SJSA1 (cell line): ENCODE results near the gene DHRS13. TPM values are rescaled to one million over a fixed set of nuclear protein-coding genes. Genes with fewer than 3 reads are reported as not detected.

Source experiments
- DNase-seq, 2 experiments: peaks; one replicate each; pipeline ENCODE4 v3.0.0-alpha.2; 2015 to 2020; ENCODE audit warnings: low spot score in 2 of 2, low read depth in 1 of 2
- H3K27ac ChIP-seq: fragments of 250-450 bp; sonication (Bioruptor Pico); 2 replicates; pipeline ENCODE4 v1.5.1; 2020; ENCODE audit warnings: mild to moderate bottlenecking, moderate library complexity
- H3K27me3 ChIP-seq: fragments of 250-450 bp; sonication (Bioruptor Pico); replicated peaks from 2 replicates; pipeline ENCODE4 v1.5.1; 2020; ENCODE audit warnings: mild to moderate bottlenecking, moderate library complexity
- H3K36me3 ChIP-seq: fragments of 250-450 bp; sonication (Bioruptor Pico); 2 replicates; pipeline ENCODE4 v1.5.1; 2020; ENCODE audit warnings: mild to moderate bottlenecking
- H3K4me1 ChIP-seq: fragments of 250-450 bp; sonication (Bioruptor Pico); replicated peaks from 2 replicates; pipeline ENCODE4 v1.6.1; 2021; ENCODE audit warnings: mild to moderate bottlenecking
- H3K4me3 ChIP-seq: fragments of 250-450 bp; sonication (Bioruptor Pico); 2 replicates; pipeline ENCODE4 v1.5.1; 2020; ENCODE audit warnings: mild to moderate bottlenecking
- H3K9me3 ChIP-seq: fragments of 250-450 bp; sonication (Bioruptor Pico); replicated peaks from 2 replicates; pipeline ENCODE4 v1.5.1; 2020; ENCODE audit warnings: mild to moderate bottlenecking
- total RNA-seq: library from RNA; depleted of rRNA; stranded (reverse); fragments of >200 nt; shearing (Covaris generic); gene quantifications from 2 replicates; pipeline ENCODE4 v1.2.3, GENCODE V29; 2014

Gene DHRS13
- total RNA-seq, 1 experiment from 2014 or later = 11.7 TPM

- Histone ChIP-seq H3K4me3 (no peak overlapping the region), H3K36me3 (no peaks in the 10 kb centered on the region), H3K27me3 (no peaks in the 10 kb centered on the region), H3K4me1 (peaks cover 8% of the 10 kb centered on the region), H3K27ac (no peak overlapping the region), H3K9me3 (no peaks in the 10 kb centered on the region)
- DNase-seq = no peak
Observed at GRCh38 chr17:28892024-28892423, 10.9 kb downstream of the DHRS13 start.

GRCh38 chr17:28891201-28891600 is 11.7 kb downstream of the DHRS13 start:
- DNase-seq = no peak
- H3K27me3 ChIP-seq = no peaks in the 10 kb centered on the region
- H3K9me3 ChIP-seq = no peaks in the 10 kb centered on the region
- H3K27ac ChIP-seq = no peak overlapping the region
- no peaks in the 10 kb centered on the region for H3K36me3 ChIP-seq
- no peak overlapping the region for H3K4me3 ChIP-seq
- no peaks in the 10 kb centered on the region; the same call in 1 of the 2 replicates for H3K4me1 ChIP-seq

- no peaks in the 10 kb centered on the region for H3K36me3 ChIP-seq
- DNase-seq = no peak
- H3K27me3 ChIP-seq = no peaks in the 10 kb centered on the region
- H3K4me1 ChIP-seq = no peaks in the 10 kb centered on the region
- no peak overlapping the region for H3K27ac ChIP-seq
- H3K9me3 ChIP-seq = no peaks in the 10 kb centered on the region
- no peak overlapping the region for H3K4me3 ChIP-seq
Observed at GRCh38 chr17:28889996-28890395, 12.9 kb downstream of the DHRS13 start.

- H3K9me3 ChIP-seq = no peaks in the 10 kb centered on the region
- H3K4me3 ChIP-seq = no peak overlapping the region
- H3K27me3 ChIP-seq = no peaks in the 10 kb centered on the region
- no peaks in the 10 kb centered on the region for H3K36me3 ChIP-seq
- no peaks in the 10 kb centered on the region for H3K4me1 ChIP-seq
- H3K27ac ChIP-seq = no peak overlapping the region
- no peak for DNase-seq
Observed at GRCh38 chr17:28888832-28889231, 14.0 kb downstream of the DHRS13 start.

GRCh38 chr17:28887871-28888471 is 14.9 kb downstream of the DHRS13 start:
- no peaks in the 10 kb centered on the region for H3K36me3 ChIP-seq
- no peak overlapping the region for H3K27ac ChIP-seq
- no peaks in the 10 kb centered on the region for H3K9me3 ChIP-seq
- H3K4me1 ChIP-seq = no peaks in the 10 kb centered on the region
- DNase-seq = no peak
- H3K27me3 ChIP-seq = no peaks in the 10 kb centered on the region
- H3K4me3 ChIP-seq = no peak overlapping the region

- no peaks in the 10 kb centered on the region for H3K27me3 ChIP-seq
- H3K27ac ChIP-seq = no peak overlapping the region
- DNase-seq = no peak
- no peaks in the 10 kb centered on the region for H3K4me1 ChIP-seq
- H3K9me3 ChIP-seq = no peaks in the 10 kb centered on the region
- peaks cover 3% of the 10 kb centered on the region for H3K36me3 ChIP-seq
- H3K4me3 ChIP-seq = no peak overlapping the region
Observed at GRCh38 chr17:28885951-28886350, 16.9 kb downstream of the DHRS13 start.

- H3K27ac ChIP-seq = no peak overlapping the region
- no peaks in the 10 kb centered on the region for H3K9me3 ChIP-seq
- no peak for DNase-seq
- H3K27me3 ChIP-seq = no peaks in the 10 kb centered on the region
- H3K4me1 ChIP-seq = no peaks in the 10 kb centered on the region
- peaks cover 7% of the 10 kb centered on the region for H3K36me3 ChIP-seq
- H3K4me3 ChIP-seq = no peak overlapping the region
Observed at GRCh38 chr17:28885363-28885762, 17.5 kb downstream of the DHRS13 start.

- no peak for DNase-seq
- Histone ChIP-seq H3K4me1 (no peaks in the 10 kb centered on the region), H3K9me3 (no peaks in the 10 kb centered on the region), H3K27ac (no peak overlapping the region), H3K4me3 (no peak overlapping the region), H3K36me3 (peaks cover 13% of the 10 kb centered on the region), H3K27me3 (no peaks in the 10 kb centered on the region)
Observed at GRCh38 chr17:28883967-28884702, 18.7 kb downstream of the DHRS13 start.

GRCh38 chr17:28882154-28882895 is 20.6 kb downstream of the DHRS13 start:
- DNase-seq = no peak
- no peak overlapping the region for H3K4me3 ChIP-seq
- peaks cover 13% of the 10 kb centered on the region for H3K36me3 ChIP-seq
- no peak overlapping the region for H3K27ac ChIP-seq
- no peaks in the 10 kb centered on the region for H3K27me3 ChIP-seq
- no peaks in the 10 kb centered on the region for H3K9me3 ChIP-seq
- 0 out of 2 replicates have a peak, but pooled peaks cover 5% of the 10 kb centered on the region for H3K4me1 ChIP-seq

- H3K36me3 ChIP-seq = peaks cover 13% of the 10 kb centered on the region
- no peak overlapping the region for H3K4me3 ChIP-seq
- no peaks in the 10 kb centered on the region for H3K9me3 ChIP-seq
- H3K4me1 ChIP-seq = 0 out of 2 replicates have a peak, but pooled peaks cover 5% of the 10 kb centered on the region
- H3K27ac ChIP-seq = no peak overlapping the region
- H3K27me3 ChIP-seq = no peaks in the 10 kb centered on the region
- DNase-seq = no peak
Observed at GRCh38 chr17:28881533-28882056, 21.3 kb downstream of the DHRS13 start.

- Histone ChIP-seq H3K27me3 (no peaks in the 10 kb centered on the region), H3K36me3 (peaks cover 13% of the 10 kb centered on the region), H3K4me3 (no peak overlapping the region), H3K4me1 (0 out of 2 replicates have a peak, but pooled peaks cover 5% of the 10 kb centered on the region), H3K27ac (no peak overlapping the region), H3K9me3 (no peaks in the 10 kb centered on the region)
- no peak for DNase-seq
Observed at GRCh38 chr17:28880572-28880945, 22.3 kb downstream of the DHRS13 start.

- H3K36me3 ChIP-seq = peaks cover 13% of the 10 kb centered on the region
Observed at GRCh38 chr17:28879886-28880571, 22.9 kb downstream of the DHRS13 start.

GRCh38 chr17:28878981-28879380 is 23.9 kb downstream of the DHRS13 start:
- no peaks in the 10 kb centered on the region for H3K9me3 ChIP-seq
- no peak for DNase-seq

More at GRCh38 chr17:28879886-28880571, 22.9 kb downstream of the DHRS13 start:
- no peaks in the 10 kb centered on the region for H3K27me3 ChIP-seq
- H3K4me1 ChIP-seq = 0 out of 2 replicates have a peak, but pooled peaks cover 5% of the 10 kb centered on the region
- H3K4me3 ChIP-seq = no peak overlapping the region
- H3K9me3 ChIP-seq = no peaks in the 10 kb centered on the region
- no peak overlapping the region for H3K27ac ChIP-seq
- no peak for DNase-seq

More at GRCh38 chr17:28878981-28879380, 23.9 kb downstream of the DHRS13 start:
- no peaks in the 10 kb centered on the region for H3K27me3 ChIP-seq
- 0 out of 2 replicates have a peak, but pooled peaks cover 5% of the 10 kb centered on the region for H3K4me1 ChIP-seq
- no peak overlapping the region for H3K4me3 ChIP-seq
- H3K36me3 ChIP-seq = peaks cover 13% of the 10 kb centered on the region
- no peak overlapping the region for H3K27ac ChIP-seq
